SK-N-SH treated with all-trans-retinoic acid at 6 μM for 48 hours (cell line): ENCODE measurements around the gene ST3GAL3.

Source experiments
- ATAC-seq: fragments of 200-7000 bp; cut with Tn5 transposase; 3 replicates; pipeline ENCODE4 v1.9.1; 2020; ENCODE audit warnings: mild to moderate bottlenecking, moderate library complexity
- ARNTL ChIP-seq: fragments of 450-650 bp; formaldehyde crosslinking; IDR thresholded peaks from 2 replicates; pipeline ENCODE4 v1.5.0; 2020; ENCODE audit warnings: low read depth, mild to moderate bottlenecking, moderate library complexity, borderline replicate concordance
- BACH2 ChIP-seq: fragments of 250-450 bp; sonication (Bioruptor Pico); IDR thresholded peaks from 2 replicates; pipeline ENCODE4 v1.9.0; 2021; ENCODE audit warnings: mild to moderate bottlenecking, borderline replicate concordance
- CSDC2 ChIP-seq: fragments of 250-450 bp; sonication (Bioruptor Pico); IDR thresholded peaks from 2 replicates; pipeline ENCODE4 v1.5.0; 2020; ENCODE audit warnings: mild to moderate bottlenecking, moderate library complexity
- ESRRG ChIP-seq: fragments of 250-450 bp; sonication (Bioruptor Pico); IDR thresholded peaks from 2 replicates; pipeline ENCODE4 v1.6.1; 2021; ENCODE audit warnings: mild to moderate bottlenecking
- ISL1 ChIP-seq: fragments of 250-450 bp; sonication (Bioruptor Pico); IDR thresholded peaks from 2 replicates; pipeline ENCODE4 v2.1.2; 2022; ENCODE audit warnings: mild to moderate bottlenecking, moderate library complexity
- OSR1 ChIP-seq: fragments of 250-450 bp; sonication (Bioruptor Pico); IDR thresholded peaks from 2 replicates; pipeline ENCODE4 v1.8.0; 2022; ENCODE audit warnings: moderate library complexity, mild to moderate bottlenecking, inconsistent platforms
- PPARA ChIP-seq: fragments of 250-450 bp; sonication (Bioruptor Pico); IDR thresholded peaks from 2 replicates; pipeline ENCODE4 v1.5.0; 2020; ENCODE audit warnings: mild to moderate bottlenecking, borderline replicate concordance
- RARB ChIP-seq: fragments of 250-450 bp; sonication (Bioruptor Pico); IDR thresholded peaks from 2 replicates; pipeline ENCODE4 v1.8.0; 2021; ENCODE audit warnings: mild to moderate bottlenecking, moderate library complexity
- SNAI2 ChIP-seq: fragments of 250-450 bp; sonication (Bioruptor Pico); IDR thresholded peaks from 2 replicates; pipeline ENCODE4 v1.5.0; 2020; ENCODE audit warnings: mild to moderate bottlenecking, moderate library complexity
- TCF4 ChIP-seq: fragments of 250-450 bp; sonication (Bioruptor Pico); IDR thresholded peaks from 2 replicates; pipeline ENCODE4 v1.8.0; 2021; ENCODE audit warnings: mild to moderate bottlenecking, moderate library complexity, borderline replicate concordance
- TOX ChIP-seq: fragments of 250-450 bp; sonication (Bioruptor Pico); IDR thresholded peaks from 2 replicates; pipeline ENCODE4 v1.8.0; 2021; ENCODE audit warnings: mild to moderate bottlenecking, moderate library complexity, borderline replicate concordance
- ZC3H10 ChIP-seq: fragments of 250-450 bp; sonication (Bioruptor Pico); IDR thresholded peaks from 2 replicates; pipeline ENCODE4 v1.5.1; 2021; ENCODE audit warnings: mild to moderate bottlenecking, moderate library complexity
- ZFP3 ChIP-seq: fragments of 250-450 bp; sonication (Bioruptor Pico); IDR thresholded peaks from 2 replicates; pipeline ENCODE4 v1.5.0; 2020; ENCODE audit warnings: mild to moderate bottlenecking, moderate library complexity
- ZFP30 ChIP-seq: fragments of 450-650 bp; formaldehyde crosslinking; IDR thresholded peaks from 2 replicates; pipeline ENCODE4 v1.5.0; 2022; ENCODE audit warnings: mild to moderate bottlenecking, moderate library complexity
- ZNF565 ChIP-seq: fragments of 450-650 bp; formaldehyde crosslinking; conservative IDR thresholded peaks from 2 replicates; pipeline ENCODE4 v1.5.0; 2020; ENCODE audit warnings: low read depth, mild to moderate bottlenecking, moderate library complexity
- ZNF70 ChIP-seq: fragments of 450-650 bp; formaldehyde crosslinking; IDR thresholded peaks from 2 replicates; pipeline ENCODE4 v1.5.0; 2020; ENCODE audit warnings: mild to moderate bottlenecking, moderate library complexity
- ZNF8 ChIP-seq: fragments of 450-650 bp; formaldehyde crosslinking; IDR thresholded peaks from 2 replicates; pipeline ENCODE4 v1.5.0; 2020; ENCODE audit warnings: mild to moderate bottlenecking, moderate library complexity
- TF ChIP-seq, protein P1 (sequence below): fragments of 250-450 bp; sonication (Bioruptor Pico); IDR thresholded peaks from 2 replicates; pipeline ENCODE4 v1.8.0; 2020; ENCODE audit warnings: mild to moderate bottlenecking, moderate library complexity, borderline replicate concordance
- TF ChIP-seq, protein P2 (sequence below): fragments of 250-450 bp; sonication (Bioruptor Pico); IDR thresholded peaks from 2 replicates; pipeline ENCODE4 v1.5.0; 2020; ENCODE audit warnings: mild to moderate bottlenecking, moderate library complexity
- TF ChIP-seq, protein P3 (sequence below): fragments of 250-450 bp; sonication (Bioruptor Pico); IDR thresholded peaks from 2 replicates; pipeline ENCODE4 v1.8.0; 2021; ENCODE audit warnings: low read depth, mild to moderate bottlenecking, moderate library complexity, borderline replicate concordance
- TF ChIP-seq, protein P4 (sequence below): fragments of 250-450 bp; sonication (Bioruptor Pico); IDR thresholded peaks from 2 replicates; pipeline ENCODE4 v1.5.1; 2021; ENCODE audit warnings: mild to moderate bottlenecking, moderate library complexity
- TF ChIP-seq, protein P5 (sequence below): fragments of 250-450 bp; sonication (Bioruptor Pico); IDR thresholded peaks from 2 replicates; pipeline ENCODE4 v1.5.1; 2020; ENCODE audit warnings: low read depth, mild to moderate bottlenecking, moderate library complexity

Gene ST3GAL3

DNA sequence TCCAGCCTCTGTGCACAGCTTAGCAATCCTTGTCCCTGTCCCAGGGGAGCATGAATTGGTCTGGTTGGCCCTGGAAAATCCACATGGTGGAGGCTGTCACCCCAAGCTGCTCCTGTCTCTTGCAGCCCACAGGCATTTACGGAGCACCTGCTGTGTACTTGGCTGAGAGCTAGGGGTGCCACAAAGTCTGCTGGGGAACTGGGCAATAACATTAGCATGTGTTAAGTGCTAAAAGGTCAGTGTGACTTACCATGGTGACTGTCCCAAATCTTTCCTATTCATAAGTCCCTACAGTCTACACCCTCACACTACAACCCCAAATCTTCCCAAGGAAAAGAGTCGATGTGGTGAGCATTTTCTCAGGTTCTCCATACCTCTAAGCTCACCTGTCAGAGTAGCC is 172.7 kb downstream of the ST3GAL3 start:
- no peak for ATAC-seq
- TF ChIP-seq, protein P1, sequence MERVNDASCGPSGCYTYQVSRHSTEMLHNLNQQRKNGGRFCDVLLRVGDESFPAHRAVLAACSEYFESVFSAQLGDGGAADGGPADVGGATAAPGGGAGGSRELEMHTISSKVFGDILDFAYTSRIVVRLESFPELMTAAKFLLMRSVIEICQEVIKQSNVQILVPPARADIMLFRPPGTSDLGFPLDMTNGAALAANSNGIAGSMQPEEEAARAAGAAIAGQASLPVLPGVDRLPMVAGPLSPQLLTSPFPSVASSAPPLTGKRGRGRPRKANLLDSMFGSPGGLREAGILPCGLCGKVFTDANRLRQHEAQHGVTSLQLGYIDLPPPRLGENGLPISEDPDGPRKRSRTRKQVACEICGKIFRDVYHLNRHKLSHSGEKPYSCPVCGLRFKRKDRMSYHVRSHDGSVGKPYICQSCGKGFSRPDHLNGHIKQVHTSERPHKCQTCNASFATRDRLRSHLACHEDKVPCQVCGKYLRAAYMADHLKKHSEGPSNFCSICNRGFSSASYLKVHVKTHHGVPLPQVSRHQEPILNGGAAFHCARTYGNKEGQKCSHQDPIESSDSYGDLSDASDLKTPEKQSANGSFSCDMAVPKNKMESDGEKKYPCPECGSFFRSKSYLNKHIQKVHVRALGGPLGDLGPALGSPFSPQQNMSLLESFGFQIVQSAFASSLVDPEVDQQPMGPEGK (CRISPR knock-in tag), result no peak
- TF ChIP-seq ZNF70 (CRISPR knock-in tag) (no peak), ISL1 (CRISPR knock-in tag) (no peak), ZNF8 (CRISPR knock-in tag) (no peak), ESRRG (CRISPR knock-in tag) (no peak), ZFP30 (CRISPR knock-in tag) (no peak), BACH2 (CRISPR knock-in tag) (no peak), OSR1 (CRISPR knock-in tag) (no peak), CSDC2 (CRISPR knock-in tag) (no peak), TCF4 (CRISPR knock-in tag) (no peak), TOX (no peak), ZC3H10 (CRISPR knock-in tag) (no peak), ZFP3 (CRISPR knock-in tag) (no peak)
- TF ChIP-seq, protein P2, sequence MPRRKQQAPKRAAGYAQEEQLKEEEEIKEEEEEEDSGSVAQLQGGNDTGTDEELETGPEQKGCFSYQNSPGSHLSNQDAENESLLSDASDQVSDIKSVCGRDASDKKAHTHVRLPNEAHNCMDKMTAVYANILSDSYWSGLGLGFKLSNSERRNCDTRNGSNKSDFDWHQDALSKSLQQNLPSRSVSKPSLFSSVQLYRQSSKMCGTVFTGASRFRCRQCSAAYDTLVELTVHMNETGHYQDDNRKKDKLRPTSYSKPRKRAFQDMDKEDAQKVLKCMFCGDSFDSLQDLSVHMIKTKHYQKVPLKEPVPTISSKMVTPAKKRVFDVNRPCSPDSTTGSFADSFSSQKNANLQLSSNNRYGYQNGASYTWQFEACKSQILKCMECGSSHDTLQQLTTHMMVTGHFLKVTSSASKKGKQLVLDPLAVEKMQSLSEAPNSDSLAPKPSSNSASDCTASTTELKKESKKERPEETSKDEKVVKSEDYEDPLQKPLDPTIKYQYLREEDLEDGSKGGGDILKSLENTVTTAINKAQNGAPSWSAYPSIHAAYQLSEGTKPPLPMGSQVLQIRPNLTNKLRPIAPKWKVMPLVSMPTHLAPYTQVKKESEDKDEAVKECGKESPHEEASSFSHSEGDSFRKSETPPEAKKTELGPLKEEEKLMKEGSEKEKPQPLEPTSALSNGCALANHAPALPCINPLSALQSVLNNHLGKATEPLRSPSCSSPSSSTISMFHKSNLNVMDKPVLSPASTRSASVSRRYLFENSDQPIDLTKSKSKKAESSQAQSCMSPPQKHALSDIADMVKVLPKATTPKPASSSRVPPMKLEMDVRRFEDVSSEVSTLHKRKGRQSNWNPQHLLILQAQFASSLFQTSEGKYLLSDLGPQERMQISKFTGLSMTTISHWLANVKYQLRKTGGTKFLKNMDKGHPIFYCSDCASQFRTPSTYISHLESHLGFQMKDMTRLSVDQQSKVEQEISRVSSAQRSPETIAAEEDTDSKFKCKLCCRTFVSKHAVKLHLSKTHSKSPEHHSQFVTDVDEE (CRISPR knock-in tag), result no peak

DNA sequence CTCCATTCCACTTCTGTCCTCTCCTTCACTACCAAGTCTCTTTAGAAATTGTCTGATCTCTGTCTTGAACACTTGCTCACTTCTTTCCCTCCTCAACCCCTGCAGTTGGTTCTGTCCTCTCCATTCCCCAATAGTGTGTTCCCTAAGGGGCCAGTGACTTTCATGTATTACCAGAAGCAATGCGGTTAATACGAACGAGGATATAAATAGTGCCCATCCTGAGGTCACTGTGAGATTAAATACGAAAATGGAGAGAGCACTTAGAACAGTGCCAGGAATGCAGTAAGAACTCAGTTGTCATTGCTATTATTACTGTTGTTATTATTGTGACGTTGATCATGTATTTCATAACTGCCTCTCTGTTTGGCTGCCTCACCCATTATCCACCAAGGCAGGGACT is 173.3 kb downstream of the ST3GAL3 start:
- TF ChIP-seq, protein P3, sequence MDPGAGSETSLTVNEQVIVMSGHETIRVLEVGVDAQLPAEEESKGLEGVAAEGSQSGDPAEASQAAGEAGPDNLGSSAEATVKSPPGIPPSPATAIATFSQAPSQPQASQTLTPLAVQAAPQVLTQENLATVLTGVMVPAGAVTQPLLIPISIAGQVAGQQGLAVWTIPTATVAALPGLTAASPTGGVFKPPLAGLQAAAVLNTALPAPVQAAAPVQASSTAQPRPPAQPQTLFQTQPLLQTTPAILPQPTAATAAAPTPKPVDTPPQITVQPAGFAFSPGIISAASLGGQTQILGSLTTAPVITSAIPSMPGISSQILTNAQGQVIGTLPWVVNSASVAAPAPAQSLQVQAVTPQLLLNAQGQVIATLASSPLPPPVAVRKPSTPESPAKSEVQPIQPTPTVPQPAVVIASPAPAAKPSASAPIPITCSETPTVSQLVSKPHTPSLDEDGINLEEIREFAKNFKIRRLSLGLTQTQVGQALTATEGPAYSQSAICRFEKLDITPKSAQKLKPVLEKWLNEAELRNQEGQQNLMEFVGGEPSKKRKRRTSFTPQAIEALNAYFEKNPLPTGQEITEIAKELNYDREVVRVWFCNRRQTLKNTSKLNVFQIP, result no peak
- TF ChIP-seq RARB (CRISPR knock-in tag), result no peak
- no peak for TF ChIP-seq BACH2 (CRISPR knock-in tag)
- no peak for TF ChIP-seq ZFP3 (CRISPR knock-in tag)
- no peak for TF ChIP-seq TOX
- TF ChIP-seq ZFP30 (CRISPR knock-in tag), result no peak
- TF ChIP-seq, protein P1 (CRISPR knock-in tag), result no peak
- TF ChIP-seq SNAI2 (CRISPR knock-in tag), result no peak
- no peak for TF ChIP-seq ZNF8 (CRISPR knock-in tag)
- no peak for ATAC-seq

DNA sequence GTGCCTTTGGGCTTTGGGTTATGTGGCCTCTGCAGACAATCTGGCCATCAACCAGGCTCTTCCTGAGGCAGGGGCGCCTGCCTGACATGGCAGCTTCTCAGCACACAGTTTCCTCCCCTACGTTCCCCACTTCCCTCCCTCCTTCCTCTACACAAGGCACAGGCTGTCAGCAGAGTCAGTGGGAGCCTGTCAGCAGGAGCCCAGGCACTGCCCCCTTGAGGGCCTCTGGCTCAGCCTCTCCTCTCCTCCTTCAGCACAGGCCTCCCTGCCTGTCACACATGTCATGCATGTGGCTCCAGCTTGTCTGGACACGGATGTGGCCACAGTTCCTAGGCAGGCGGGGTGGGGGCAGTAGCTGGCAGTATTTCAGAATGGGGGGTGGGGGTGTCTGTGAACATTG is 174.1 kb downstream of the ST3GAL3 start:
- ATAC-seq, result peak; percentile 29; the same call in 1 of the 3 replicates
- TF ChIP-seq ESRRG (CRISPR knock-in tag) (no peak), ARNTL (no peak), OSR1 (CRISPR knock-in tag) (no peak), PPARA (CRISPR knock-in tag) (no peak), ZFP30 (CRISPR knock-in tag) (no peak), ZNF565 (CRISPR knock-in tag) (no peak), CSDC2 (CRISPR knock-in tag) (no peak), ZNF70 (CRISPR knock-in tag) (no peak), ZNF8 (CRISPR knock-in tag) (no peak), BACH2 (CRISPR knock-in tag) (no peak)
- TF ChIP-seq, protein P4, sequence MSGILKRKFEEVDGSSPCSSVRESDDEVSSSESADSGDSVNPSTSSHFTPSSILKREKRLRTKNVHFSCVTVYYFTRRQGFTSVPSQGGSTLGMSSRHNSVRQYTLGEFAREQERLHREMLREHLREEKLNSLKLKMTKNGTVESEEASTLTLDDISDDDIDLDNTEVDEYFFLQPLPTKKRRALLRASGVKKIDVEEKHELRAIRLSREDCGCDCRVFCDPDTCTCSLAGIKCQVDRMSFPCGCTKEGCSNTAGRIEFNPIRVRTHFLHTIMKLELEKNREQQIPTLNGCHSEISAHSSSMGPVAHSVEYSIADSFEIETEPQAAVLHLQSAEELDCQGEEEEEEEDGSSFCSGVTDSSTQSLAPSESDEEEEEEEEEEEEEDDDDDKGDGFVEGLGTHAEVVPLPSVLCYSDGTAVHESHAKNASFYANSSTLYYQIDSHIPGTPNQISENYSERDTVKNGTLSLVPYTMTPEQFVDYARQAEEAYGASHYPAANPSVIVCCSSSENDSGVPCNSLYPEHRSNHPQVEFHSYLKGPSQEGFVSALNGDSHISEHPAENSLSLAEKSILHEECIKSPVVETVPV (CRISPR knock-in tag), result no peak
- TF ChIP-seq, protein P2 (CRISPR knock-in tag), result no peak
- TF ChIP-seq, protein P5, sequence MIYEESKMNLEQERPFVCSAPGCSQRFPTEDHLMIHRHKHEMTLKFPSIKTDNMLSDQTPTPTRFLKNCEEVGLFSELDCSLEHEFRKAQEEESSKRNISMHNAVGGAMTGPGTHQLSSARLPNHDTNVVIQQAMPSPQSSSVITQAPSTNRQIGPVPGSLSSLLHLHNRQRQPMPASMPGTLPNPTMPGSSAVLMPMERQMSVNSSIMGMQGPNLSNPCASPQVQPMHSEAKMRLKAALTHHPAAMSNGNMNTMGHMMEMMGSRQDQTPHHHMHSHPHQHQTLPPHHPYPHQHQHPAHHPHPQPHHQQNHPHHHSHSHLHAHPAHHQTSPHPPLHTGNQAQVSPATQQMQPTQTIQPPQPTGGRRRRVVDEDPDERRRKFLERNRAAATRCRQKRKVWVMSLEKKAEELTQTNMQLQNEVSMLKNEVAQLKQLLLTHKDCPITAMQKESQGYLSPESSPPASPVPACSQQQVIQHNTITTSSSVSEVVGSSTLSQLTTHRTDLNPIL (CRISPR knock-in tag), result no peak
- TF ChIP-seq, protein P3, result no peak
